GM12875 (cell line): Measurements from ENCODE around the gene MDFIC2.

ENCODE experiments used
- H3K4me3 ChIP-seq: one replicate; pipeline ENCODE4 v1.5.1; 2011; ENCODE audit warnings: low read depth, low read length, control low read depth
- CTCF ChIP-seq: IDR thresholded peaks from 2 replicates; pipeline ENCODE4 v1.5.1; 2011; ENCODE audit warnings: low read depth, mild to moderate bottlenecking, control low read depth, inconsistent platforms, low read length, moderate library complexity, borderline replicate concordance; ENCODE audit not compliant: insufficient read depth

The MDFIC2 gene

GRCh38 chr3:70264122-70264780, 48.2 kb downstream of the MDFIC2 start:
- H3K4me3 ChIP-seq = no peak overlapping the region
- TF ChIP-seq CTCF = no peak

DNA sequence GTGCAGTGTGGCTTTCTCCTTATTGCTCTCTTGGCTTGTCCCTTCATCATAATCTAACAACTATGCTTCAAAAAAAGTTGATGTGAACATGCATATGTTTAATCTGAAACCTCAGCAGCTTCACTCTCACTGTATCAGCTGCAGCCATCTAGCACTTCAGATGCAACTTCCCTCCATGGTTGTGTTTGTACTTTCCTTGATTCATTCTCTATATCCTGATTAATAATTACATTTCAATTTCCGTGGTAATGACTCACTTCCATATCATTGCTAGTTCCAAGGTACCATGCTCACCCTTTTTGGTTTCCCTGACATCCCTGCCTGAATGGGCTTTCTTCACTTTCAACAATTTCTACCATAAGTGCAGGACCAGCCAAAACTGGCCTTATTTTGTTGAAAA, 51.2 kb downstream of the MDFIC2 start:
- H3K4me3 ChIP-seq = no peak overlapping the region
- TF ChIP-seq CTCF = no peak

DNA sequence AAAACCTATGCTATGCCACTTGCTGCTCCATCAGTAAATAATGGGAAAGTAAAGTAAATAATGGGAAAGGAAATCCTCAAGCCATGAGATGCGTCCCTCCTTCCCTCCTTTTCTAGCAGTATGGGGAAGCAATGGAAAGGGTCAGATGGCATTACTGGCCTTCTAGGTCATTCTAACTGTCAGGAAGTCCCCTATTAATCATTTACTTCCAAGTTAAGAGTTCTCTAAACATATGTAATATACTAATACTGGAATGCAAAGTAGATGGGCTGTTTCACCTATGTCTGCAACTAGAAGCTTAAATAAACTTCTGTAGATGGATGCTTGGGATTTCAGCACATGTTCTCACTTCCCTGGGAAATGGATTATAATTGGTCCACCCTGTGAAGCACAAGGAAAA, 55.9 kb downstream of the MDFIC2 start:
- TF ChIP-seq CTCF = no peak
- H3K4me3 ChIP-seq = no peak overlapping the region

DNA sequence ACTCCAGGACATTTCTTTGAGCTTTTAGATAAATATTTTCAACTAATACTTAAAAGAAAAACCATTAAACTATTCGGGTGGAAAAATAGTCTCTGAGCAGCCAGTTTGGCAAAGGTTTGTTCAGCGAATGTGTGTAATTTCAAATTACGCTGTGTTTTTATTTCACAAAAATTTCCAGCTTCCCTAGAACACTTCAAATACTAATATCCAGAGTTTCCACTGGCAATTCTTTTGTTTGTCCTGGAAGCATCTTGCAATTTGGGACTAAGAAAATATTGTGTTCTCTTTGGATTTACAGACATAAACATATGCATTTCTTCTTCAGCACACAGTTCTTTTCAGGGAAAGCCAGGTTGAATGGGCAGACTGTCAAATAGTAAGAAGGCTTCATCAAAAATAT, 61.9 kb downstream of the MDFIC2 start:
- H3K4me3 ChIP-seq = no peak overlapping the region

GRCh38 chr3:70249509-70250160, 62.8 kb downstream of the MDFIC2 start:
- TF ChIP-seq CTCF = no peak
- H3K4me3 ChIP-seq = no peak overlapping the region

More for the DNA sequence above, 61.9 kb downstream of the MDFIC2 start:
- no peak for TF ChIP-seq CTCF

GRCh38 chr3:70248856-70249255, 63.6 kb downstream of the MDFIC2 start:
- H3K4me3 ChIP-seq = no peak overlapping the region

More at GRCh38 chr3:70248856-70249255, 63.6 kb downstream of the MDFIC2 start:
- no peak for TF ChIP-seq CTCF
